GM18502 (cell line): ENCODE data around the gene PDIA5.
"Not testable (repeated sequence)": the region's sequence is repeated elsewhere in the genome, so short reads cannot be mapped to it uniquely, and the experiment has no call there.

Experiments
- ATAC-seq: cut with Tn5 transposase; IDR thresholded peaks from one replicate; pipeline ENCODE4 v1.9.1; 2021; ENCODE audit warnings: mild to moderate bottlenecking; ENCODE audit not compliant: unreplicated experiment, poor library complexity

The PDIA5 gene

DNA sequence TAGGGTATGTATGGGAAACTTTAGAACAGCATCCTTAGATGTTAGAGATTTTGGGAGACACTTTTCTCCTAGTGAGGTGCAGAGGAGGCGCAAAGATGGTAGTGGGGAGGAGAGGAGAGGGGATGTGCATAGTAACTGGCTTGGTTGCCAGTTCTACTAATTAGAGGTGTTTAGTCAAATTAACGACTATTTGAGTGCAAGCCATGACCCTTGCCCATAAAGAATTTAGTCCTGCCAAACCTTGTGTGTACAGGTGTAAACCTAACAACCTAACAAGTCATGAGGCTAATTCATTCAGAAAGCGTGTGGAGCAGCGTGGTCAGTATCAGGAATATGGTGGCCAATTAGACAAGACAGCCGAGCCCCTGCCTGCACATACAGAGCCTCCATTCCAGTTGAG lies 72.7 kb downstream of the PDIA5 start:
- no peak for ATAC-seq

DNA sequence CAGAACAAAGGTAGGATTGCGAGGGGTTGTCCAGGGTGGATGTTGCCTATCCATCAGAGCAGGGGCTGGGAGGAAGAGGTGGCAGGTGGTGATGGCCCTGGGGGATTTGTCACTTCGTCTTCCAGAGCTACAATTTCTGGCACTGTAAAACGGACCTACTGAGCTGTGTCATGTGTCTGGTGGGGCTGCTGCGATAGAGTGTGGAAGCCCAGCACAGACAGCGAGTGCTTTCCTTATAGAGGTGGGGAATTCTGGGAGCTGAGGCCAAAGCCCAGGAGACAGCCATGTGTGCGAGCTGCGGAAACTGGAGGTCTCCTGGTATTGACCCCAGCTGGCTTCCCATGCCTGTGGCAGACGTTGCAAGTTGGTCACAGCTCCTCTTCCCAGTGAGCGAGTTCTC lies 73.7 kb downstream of the PDIA5 start:
- no peak for ATAC-seq

DNA sequence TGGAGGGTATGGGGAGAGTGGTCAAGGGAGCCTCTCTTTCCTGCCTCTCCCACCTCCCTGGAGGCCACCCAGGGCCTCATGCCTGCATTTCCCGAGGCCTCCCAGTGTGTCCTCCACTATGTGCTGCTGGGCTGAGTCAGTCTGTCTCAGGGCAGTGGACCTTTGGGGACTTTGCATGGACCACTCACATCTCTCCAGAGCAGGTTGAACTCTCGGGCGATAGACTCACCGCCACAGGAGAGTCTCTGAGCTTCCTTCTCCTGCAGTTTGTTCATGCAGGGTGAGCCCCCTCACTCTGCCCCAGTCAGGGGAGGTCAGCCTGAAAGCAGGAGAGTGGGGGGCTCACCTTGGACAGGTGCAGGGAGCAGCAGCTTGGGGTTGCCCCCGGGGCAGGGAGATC lies 74.5 kb downstream of the PDIA5 start:
- ATAC-seq, result no peak

DNA sequence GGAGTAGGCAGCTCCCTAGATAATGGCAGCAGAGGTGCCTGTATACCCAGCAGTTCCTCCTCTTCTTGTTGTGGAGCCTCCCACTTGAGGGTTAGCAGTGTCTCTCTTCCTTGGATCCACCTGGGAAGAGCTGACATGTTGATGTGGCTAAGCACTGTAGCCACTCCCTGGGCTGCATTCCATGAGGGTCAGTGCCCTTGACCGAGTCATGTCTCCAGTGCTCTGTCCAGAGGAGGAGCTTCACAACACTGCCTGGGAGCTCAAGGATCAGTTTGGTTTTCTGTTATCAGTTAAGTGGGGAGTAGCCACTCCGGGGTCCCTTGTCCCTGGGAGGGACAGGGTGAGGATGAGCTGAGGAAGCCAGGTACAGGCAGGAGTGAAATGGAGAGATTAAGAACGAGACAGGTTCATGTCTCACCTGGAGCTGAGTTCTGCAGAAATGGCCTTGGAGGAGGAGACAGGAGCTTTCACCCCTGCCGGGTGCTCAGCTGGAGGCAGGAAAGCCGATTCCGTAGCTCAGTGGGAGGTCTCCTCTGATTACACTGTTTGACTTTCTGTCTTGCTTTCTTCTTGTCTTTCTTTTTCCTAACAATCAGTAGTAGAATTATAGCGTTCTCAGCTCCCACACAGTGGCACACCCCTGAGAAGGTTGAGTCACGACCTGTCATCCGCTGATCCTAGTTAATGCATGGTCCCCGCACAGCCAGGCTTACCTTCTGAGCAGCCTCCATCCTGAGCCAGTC lies 77.0 kb downstream of the PDIA5 start:
- no peak for ATAC-seq

DNA sequence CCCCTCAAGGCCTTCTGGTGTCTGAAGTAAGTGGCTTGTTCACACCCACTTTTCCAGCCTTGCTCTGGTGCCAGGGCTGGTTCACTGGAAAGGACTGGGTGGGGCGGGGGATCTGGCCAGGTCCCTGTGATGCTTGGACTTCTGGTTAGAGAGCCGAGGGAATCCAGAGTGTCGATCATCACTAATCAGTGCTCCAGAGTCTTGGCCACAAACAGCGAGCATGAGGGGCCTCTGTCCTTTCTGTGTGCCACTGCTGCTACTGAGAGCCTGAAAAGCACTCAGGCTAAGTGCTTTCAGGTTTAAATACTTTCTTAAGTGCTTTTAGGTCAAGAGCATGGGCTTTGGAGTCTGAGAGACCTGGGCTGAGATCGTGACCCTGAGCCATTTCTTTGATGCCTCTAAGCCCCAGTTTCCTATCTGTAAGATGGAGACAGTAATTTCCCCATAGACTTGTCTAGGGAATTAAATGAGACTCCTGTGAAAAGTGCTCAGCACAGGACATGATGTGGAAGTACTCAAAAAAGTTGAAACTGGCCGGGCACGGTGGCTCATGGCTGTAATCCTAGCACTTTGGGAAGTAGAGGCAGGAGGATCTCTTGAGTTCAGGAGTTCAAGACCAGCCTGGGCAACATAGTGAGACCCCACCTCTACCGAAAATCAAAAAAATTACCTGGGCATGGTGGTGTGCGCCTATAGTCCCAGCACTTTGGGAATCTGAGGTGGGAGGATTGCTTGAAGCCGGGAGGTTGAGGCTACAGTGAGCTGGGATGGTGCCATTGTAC lies 81.1 kb downstream of the PDIA5 start:
- no peak for ATAC-seq

DNA sequence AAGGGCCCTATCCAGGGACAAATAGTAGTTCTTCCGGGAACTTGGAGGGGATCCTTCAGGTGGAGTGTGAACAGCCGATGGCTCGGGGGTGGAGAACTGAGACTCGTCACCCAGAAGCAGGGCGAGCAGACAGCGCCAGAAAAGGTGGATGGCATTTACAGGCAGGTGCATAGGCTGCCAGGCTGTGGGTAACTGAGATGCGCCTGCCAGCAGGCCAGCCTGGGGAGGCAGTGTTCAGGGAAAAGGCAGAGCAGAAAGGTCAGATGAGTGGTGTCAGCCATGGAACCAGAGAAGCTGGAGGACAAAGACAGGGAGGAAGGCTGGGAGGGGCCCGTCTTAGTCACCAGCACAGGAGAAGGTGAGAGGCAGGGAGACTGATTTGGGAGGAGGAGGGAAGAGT lies 81.9 kb downstream of the PDIA5 start:
- ATAC-seq, result no peak

DNA sequence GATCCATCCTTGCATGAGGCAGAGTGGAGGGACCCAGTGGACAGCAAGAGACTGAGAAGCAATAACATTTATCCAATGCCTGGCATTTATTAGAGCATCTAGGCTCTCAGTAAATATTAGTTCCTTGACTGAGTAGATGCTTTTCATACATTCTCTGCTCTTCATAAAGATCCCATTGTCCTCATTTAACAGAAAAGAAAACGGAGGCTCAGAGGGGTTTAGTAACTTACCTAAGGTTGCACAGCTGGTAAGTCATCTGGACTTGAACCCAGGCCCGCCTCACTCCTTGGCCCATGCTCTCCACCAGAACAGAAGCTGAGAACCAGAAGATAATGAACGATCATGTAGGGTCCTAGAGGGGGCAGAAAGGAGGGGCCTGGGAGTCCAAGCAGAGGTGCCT lies 82.7 kb downstream of the PDIA5 start:
- no peak for ATAC-seq

DNA sequence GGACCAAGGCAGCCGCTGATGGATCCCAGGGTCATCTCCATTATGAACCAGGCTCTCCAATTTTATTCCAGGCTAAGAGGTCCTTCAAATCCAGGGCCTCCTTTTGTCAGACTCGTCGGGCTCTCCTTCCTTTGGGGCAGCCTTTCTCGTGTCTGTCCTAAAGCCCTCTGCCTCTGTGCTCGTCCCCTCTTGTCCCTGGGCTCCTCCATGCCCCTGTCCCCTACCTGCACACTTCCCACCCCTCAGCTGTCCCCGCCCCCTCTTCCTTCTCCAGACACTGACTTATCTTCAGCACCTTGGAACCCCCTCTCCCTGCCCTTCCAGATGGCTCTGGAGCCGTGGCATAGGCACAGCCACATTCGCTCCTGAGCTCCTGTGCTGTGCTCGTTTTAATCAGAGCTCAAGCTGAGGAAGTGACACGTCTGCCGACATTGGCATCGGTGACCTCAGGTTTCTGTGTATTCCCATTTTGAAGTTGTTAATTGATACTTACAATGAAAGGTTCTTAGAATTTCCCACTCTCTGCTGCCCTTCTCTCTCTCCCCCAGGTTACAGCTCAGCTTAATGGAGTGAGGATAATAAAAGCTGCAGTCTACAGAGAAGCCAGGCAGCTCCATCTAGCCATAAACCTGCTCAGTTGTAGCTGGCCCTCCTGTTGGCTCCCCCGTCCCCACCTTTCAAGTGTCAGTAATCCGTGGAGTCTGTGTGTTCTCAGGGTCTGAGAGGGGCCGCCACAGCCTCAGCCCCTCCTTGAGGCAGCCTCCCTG lies 83.8 kb downstream of the PDIA5 start:
- ATAC-seq, result no peak

DNA sequence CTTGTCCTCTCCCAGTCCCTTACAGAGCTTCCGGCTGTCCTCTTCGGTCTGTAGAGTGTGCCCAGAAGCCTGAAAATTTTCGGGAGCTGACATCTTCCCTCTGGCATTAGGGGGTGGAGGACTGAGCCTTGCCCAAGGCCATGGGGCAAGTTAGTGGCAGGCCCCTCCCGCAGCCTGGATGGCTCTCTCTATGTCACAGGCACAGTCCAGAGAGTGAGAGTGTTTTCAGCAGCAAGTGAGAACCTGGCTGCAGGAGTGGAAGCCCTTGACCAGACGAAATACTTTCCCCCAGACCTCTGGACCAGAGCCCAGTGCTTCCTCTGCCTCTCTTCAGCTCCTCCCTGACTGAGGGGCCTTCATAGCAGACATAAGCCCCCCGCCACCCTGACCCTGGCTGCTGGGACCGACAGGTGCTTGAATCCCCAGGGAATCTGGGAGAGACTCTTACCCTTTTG lies 84.5 kb downstream of the PDIA5 start:
- ATAC-seq, result no peak

DNA sequence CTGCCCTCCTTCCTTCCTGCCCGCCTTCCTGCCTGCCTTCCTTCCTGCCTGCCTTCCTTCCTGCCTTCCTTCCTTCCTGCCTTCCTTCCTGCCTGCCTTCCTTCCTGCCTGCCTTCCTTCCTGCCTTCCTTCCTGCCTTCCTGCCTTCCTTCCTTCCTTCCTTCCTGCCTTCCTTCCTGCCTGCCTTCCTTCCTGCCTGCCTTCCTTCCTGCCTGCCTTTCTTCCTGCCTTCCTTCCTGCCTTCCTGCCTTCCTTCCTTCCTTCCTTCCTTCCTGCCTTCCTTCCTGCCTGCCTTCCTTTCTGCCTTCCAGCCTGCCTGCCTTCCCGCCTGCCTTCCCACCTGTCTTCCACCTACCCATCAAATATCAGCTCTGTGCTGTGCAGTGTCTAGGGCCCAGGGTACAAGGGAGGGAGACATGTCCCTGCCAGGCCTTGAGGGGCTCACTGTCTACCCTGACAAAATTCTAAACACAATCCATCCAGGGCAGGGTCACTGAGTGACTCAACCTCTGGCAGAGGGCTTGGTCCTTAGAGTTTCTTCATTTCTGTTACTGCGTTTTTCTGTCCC lies 85.1 kb downstream of the PDIA5 start:
- not testable (repeated sequence) for ATAC-seq

DNA sequence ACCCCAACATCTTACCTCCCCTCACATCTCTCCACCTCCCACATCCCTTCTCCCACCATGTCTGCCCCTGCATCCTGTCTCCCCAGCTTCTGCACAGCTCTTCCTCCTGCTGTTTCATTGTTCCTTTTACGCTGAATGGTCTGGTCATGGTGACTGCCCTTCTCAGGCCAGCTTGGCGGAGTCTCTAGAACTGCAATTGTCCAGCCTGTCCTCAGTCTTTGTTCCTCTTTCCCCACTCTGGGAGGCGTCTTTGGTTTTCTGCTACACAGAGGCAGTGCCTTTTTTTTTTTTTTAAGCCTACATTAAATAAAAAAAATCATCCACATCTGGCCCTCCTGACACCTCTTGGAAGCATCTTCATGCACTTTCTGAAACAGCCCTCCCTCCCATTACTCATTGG lies 85.9 kb downstream of the PDIA5 start:
- ATAC-seq, result no peak

DNA sequence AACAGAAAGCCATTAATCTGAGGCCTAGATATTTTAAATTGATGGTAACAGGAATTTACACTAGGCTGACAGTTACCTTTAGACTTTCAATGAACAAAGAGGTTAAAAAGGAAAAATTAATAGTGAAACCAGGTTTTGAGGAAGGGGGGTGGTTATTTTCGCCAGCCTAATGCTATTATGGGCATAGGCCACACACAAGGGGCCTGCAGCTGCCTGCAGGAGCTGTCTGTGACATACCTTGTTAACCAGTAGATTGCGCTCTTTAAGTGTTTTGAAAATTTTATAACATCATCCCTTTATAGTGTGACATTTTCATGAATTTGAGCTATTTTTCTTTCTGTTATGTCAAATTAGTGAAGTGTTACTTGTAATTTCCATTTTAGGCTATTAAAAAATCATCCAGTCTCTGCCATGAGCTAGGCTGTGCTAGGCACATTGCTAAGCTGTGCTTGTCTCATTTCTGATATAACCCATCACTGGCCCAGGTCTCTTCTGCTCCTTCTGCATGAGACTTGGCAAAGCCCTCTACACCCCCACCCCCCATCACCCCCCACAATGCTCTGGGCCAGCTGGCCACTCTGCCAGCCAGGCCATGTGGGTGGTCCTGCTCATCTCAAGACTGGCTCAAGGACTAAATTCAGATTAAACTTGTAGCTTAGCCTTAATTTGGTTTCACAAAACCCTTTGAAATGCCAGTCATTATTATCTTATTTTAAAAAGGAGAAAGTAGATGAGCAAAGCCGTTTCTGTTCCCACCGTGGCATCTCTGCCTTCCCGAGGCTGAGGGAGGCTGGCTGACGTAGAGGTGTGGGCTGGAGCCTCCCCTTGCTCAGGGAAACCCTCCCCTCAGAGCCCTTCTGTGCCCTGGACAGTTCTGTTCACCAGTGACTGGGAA lies 86.5 kb downstream of the PDIA5 start:
- no peak for ATAC-seq

DNA sequence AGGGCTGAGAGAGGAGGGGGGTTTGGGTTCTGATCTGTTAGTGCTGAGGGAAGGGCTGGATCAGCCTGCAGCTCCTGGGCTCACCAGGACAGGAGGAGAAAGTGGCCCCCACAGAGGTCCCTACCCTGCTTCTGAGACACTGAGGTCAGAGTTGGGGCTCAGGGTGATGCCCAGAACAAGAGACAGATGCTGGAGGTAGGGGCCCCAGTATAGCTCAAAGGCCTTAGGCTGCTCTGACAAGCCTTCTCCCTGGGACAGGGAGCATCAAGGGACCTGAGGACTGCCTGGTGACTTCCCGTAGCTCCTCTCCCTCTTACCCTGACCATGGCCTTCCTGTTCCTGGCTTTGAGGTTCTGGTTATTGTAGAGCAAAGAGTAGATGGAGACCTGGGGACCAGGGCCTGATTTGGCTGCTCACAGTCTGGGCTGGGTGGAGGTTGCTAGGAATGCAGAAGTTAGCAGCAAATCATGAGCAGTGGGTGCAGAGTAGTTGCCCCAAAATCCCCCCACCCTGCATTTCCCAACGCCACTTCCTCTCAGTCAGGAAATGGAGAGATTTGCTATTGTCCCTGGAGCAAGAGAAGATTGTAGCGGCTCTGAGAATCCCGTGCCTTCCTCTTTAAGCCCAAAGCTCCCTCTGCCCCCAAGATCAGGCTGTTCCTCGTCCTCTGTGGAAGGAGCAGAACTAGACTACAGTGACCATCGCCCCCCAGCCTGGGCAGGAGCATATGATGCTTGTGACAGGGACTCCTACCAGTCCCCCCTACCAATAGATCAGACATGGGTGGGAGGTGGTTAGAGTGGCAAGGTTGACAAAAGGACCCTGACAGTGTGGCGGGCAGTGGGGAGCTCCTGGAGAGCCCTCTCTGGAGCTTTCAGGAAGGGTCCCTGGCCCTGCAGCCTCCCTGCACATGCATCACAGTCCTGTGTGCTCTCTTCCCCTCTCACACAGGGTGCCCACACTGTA lies 87.5 kb downstream of the PDIA5 start:
- no peak for ATAC-seq

DNA sequence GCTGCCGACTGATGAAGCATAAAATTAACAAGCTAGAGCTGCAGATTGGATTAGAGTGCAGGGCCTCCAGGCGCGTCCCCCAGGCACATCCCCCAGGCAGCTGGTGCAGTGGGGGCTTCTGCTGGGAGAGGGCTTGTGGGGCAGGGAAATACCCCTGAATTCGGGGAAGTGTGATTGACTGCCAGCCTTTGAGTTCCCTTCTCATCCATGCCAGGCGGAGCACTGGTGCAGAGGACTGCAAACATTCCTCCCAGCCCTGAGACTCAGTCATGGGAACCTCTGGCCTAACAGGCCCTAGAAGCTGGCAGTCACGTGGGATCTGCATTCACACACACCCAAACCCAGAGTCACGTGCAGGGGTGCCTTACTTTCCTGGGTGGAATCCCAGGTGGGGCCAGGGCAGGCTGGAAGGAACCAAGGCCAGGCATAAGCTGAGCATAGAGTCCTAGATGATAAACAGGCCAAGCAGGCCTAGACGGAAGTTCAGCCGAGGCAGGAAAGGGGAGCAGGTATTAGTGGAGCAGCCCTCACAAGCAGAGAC lies 88.7 kb downstream of the PDIA5 start:
- no peak for ATAC-seq

DNA sequence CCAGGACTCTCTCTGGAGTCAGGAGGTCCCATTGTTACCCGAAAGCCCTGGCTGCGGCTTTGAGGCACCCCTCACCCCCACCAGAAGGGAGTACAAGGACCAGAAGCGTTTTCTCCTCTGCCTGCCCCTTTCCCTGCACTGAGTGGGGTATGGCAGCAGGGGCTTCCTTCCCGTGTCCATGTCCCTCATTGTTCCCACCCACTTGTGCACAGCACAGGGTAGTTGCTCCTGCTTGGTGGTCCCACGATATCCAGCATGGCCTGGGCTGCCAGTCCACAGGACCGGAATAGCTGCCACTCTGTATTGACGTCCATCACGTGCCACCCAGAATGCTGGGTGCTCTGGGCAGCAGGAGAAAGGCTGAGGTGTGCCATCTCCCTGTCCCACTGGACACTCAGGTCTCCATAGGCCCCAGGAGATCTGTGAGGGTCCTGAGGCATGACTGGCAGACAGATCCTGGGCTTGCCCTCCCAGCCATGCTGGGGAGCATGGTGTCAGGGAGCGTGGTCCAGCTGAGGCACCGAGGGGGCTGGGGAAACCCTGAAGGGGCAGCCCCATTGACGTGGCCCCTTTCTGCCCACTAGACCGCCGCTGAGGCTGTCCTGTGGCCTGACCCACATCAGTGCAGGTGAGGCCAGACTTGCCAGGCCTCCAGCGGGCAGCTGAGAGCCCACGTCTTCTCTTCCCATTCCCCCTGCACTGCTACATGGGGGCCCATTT lies 89.6 kb downstream of the PDIA5 start:
- no peak for ATAC-seq

DNA sequence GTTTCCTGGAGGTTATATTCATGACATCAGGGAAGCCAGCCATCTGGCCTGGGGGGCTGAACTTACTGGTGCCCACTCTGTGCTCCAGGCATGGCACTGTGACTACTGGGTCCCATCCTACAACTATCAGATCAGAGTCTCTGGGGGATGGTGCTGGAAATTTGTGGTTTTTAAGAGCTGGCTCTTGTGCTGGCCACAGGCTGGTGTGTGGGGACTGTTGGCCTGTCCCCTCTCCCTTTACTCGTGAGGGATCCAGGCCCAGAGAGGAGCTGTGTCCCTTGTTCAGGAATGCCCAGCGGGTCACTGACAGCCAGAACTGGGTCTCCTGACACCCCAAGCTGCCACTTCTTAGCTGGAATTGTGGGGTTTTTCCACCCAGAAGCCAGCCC lies 90.4 kb downstream of the PDIA5 start:
- no peak for ATAC-seq

DNA sequence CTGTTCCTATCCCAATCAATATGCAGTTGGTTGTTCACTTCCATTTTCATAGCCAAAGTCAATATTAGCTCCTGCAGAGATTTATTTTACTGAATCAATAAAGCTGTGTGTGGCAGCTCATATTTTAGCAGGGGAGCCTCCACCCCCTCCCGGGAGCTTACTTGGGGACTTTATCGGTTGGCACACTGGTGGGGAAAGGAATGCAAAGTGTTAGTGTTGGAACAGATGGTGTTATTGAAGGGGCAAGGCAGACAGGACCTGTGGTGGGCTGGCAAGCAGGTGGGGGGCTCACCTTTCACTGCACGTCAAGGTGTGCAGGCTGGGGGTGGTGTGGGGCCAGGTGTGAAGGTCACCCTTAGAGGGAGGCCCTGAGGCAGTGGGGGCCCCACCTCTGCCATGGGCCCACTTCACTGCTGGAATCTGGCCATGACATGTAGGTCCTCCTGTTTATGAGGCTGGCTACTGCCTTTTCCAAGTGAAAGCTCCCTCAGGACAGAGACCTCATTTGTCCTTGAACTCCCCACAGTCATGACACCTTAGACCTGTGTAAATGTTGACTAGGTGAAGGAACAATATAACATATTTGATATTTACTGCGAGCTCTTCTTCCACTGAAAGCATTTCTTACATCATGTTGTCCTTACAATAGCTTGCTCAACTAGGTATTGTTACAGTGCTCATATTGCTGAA lies 90.9 kb downstream of the PDIA5 start:
- no peak for ATAC-seq
